C1 segment of cervical spinal cord (tissue), 14 donors: ENCODE results near the gene STAT6.
"Not testable (repeated sequence)": the region's sequence is repeated elsewhere in the genome, so short reads cannot be mapped to it uniquely, and the experiment has no call there.

ENCODE experiments used
- DNase-seq, 14 donors: peaks; one replicate each; lab custom pipeline; 2025; lab: John Stamatoyannopoulos, UW

The STAT6 gene

DNA sequence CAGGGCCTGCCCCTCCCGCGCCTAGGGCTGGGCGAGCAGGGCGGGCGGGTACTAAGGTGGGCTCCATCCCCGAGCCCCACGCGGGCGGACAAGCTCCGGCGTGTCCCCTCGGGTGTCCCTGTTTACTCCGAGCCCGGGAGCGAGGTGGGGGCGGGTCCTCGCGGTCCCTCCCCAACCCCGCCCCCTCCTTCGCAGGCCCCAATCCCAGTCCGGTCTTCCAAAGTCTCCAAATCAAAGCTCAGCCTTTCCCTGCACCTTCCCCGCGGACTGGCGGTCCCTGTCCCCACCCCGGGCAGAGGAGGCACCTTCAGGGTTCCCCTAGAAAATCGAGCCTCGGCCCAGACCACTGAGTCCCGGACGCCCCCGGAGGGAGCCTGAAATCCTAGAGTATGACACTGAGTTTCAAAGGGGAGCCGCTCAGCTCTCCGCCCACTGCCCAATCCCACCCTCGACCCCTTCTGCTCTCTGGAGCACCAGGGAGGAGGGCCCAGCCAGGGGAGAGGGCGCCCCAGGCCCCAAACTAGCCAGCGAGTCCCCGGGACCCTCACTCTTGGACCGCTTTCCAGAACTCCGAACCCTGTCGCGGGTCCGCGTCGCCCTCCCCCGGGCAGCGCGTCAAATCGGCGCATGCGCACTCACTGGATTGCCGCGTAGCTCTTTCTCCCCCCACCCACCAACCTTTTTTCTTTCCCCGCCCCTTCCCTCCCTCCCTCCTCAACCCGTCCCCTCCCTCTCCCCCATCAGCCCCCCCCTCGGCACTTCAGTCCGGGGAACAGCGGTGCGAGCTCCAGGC is 16.8 kb upstream of the STAT6 start, which contains the start of gene LRP1:
Gene LRP1, plus strand, starts transcription at position 758 of the 793 bp plus-strand sequence. CDS start 482 bp downstream, outside the sequence.
- peak in 12 of 14 donors; percentile 66 to 89 (median 85) for DNase-seq

GRCh38 chr12:57127101-57127725 is 16.1 kb upstream of the STAT6 start:
- peak in 7 of 14 donors; percentile 39 to 71 (median 52) for DNase-seq

GRCh38 chr12:57126561-57126960 is 15.4 kb upstream of the STAT6 start:
- no peak for DNase-seq

DNA sequence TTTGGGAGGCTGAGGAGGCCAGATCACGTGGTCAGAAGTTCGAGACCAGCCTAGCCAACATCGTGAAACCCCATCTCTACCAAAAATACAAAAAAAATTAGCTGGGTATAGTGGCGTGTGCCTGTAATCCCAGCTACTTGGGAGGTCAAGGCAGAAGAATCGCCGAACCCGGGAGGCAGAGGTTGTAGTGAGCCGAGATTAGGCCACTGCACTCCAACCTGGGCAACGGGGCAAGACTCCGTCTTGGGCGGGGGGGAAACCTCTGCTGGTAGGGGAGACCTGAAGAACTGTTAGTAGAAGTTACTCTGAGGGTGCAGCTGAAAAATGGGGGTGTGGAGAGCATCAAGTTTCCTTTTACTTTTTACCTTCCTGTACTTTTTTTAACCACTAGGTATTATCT is 14.9 kb upstream of the STAT6 start:
- no peak for DNase-seq

- peak in 12 of 14 donors; percentile 19 to 67 (median 48) for DNase-seq
Measured at GRCh38 chr12:57124261-57124877, 13.2 kb upstream of the STAT6 start.

DNA sequence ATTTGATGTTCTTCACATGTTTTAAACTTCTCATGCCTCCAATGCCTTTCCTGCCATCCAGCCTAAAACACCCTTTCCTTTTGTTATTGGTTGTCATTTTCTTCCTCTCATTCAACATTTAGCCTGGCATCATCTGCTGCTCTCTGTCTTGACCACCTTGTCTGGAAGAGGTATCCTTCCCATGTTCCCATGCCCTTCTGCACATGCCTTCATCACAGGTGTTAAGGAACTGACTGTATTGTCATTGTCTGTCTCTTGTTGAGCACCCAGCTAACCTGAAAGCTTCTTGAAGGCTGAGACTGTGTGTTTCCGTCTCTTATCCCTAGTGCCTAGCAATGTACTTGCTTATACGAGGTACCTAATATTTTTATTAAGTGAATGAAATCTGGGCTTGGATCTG is 12.7 kb upstream of the STAT6 start:
- no peak for DNase-seq

GRCh38 chr12:57120718-57121117 is 9.6 kb upstream of the STAT6 start:
- DNase-seq, result not testable (repeated sequence)

DNA sequence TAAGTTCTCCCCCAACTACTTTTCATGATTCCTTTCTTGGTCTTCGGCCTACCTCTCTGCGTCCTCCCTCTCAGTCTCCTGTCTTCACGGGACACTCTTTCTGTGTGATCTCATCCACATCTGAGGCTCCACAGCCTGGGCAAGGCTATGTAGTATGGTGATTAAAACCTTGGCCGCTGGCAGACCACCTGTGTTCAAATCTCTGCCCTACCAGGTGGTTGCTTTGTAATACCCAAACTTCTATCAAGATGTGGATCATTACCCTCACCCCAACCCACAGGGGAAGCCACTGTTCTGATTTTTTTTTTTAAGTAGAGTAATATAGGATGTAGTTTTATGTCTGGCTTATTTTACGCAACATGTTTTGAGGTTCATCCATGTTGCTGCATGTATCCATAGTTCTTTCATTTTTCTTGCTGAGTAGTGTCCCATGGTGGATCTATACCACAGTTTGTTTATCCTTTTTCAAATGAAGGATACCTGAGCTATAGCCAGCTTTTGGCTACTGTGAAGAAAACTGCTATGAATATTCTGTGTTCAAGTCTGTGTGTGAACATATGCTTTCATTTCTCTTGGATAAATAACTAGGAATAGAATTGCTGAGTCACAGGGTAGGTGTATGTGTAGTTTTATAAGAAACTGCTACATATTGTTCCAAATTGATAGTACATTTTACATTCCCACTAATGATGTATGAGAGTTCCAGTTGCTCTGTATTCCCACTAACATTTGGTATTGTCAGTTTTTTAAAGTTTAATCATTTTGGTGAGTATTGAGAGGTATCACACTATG is 8.3 kb upstream of the STAT6 start:
- no peak for DNase-seq

DNA sequence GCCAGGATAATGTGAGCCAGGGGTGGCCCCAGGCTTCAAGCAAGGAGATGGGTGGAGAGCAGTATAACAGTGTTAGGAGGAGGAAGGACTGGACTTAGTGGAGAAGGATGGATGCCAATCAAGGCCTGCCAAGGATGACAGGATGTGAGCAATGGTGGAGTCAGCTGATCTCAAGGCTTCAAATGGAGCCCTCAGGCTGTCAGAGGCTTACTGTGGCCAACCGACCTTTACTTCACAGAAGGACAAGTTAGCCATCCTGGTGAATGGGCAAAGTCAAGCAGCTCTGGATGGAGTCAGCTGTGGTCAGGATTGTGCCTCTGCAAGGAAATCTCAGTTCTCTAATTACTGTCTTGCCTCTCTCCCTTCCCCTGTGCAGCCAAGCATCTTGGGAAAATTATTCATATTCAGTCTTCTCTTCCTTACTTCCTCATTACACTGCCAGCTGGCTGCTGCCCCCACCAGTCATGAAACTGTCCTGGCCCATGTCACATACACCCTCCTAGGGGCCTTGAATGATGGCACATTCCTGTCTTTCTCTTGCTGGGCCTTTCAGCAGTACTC is 7.6 kb upstream of the STAT6 start:
- DNase-seq, result no peak

GRCh38 chr12:57116580-57117281 is 5.6 kb upstream of the STAT6 start:
- no peak for DNase-seq

GRCh38 chr12:57112492-57113294 is 1.5 kb upstream of the STAT6 start:
- no peak for DNase-seq

DNA sequence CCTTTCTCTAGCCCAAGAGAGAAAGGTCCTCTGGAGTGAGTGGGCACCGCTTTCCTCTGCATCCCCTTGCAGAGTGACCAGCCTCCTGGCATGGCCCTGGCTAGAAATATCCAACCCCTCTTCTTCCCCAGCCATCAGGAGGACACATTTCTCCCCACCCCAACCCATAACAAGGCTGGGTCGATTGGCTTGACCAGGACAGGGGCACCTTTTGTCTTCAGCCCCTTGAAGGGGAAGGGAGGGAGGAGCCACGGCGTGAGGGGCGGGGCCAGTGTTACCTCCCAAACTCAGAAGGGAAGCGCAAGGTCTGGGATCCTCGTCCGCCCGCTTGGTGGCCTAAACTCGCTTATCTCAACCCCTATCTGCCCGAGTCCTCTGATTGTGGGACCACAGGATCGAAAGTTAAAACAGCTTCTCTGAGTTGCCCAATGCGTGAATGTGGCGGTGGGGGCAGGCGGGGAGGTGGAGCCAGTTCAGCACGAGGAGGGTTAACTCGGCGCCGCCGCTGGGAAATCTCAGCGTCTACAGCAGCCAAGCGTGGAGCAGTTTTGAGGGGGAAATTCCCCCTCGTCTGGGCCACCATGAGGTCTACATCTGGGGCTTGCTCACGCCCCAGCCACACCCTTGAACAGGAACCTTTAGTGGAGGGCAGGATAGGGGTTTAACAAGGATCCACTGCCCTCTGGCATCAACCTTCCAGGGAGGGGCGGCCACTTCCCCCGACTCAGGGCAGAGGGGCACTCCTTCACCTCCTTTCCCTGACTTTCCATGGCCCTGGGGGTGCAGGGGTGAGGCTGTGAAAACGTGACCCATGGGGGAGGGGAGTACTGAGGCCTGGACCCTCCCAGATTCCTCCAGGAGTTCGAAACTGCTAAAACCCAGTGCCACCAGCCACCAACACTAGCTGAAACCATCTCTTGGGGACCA is 795 bp downstream of the STAT6 start:
- DNase-seq, result peak in 2 of 14 donors; percentile 30 to 38

- DNase-seq, result no peak
Measured at GRCh38 chr12:57109207-57110103, 1.7 kb downstream of the STAT6 start.

GRCh38 chr12:57107456-57108155 is 3.6 kb downstream of the STAT6 start:
- no peak for DNase-seq

GRCh38 chr12:57106021-57106708 is 5.0 kb downstream of the STAT6 start:
- DNase-seq, result no peak

DNA sequence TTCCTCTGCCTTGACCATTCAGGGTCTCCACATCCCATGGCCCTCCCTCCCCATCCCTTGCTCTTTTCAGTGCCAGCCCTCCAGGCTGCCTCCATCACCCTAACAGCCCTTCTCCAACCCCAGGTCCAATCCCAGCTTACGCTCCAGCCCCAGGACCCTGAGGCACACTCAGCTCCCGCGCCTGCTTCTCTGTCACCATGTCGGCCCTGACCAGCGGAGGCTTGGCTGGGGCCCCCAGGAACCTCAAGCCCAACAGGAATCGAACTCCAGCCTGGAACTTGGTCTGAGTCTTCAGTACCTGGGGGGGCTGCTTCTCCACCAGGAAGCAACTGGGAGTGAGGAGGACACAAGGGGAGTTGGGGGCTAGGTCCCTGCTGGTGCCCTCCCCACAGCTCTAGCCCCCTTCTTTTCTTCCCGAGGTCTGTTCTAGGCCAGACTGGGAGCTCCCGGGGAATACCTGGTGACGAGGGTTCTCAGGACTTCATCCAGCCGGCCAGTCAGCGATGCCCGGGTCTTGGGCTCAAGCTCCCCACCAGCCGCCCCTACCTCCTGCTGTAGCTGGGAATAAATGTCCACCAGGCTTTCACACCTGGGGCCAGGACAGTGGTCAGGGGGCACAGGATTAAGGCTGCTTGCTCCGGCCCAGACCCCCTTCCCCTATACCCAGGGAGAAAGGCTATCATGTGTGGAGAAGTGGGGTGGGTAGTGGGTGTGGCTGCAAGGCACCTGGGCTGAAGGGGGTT is 6.0 kb downstream of the STAT6 start:
- DNase-seq, result no peak
